ENCODE measurements around the gene GRAMD1B.
"Not testable (repeated sequence)": the region's sequence is repeated elsewhere in the genome, so short reads cannot be mapped to it uniquely, and the experiment has no call there.

Gene GRAMD1B

GRCh38 chr11:123653827-123654565, 223.9 kb downstream of the GRAMD1B start:
- no peak for DNase-seq

GRCh38 chr11:123654566-123655081, 224.6 kb downstream of the GRAMD1B start, which contains the start of gene SCN3B:
TSS of gene SCN3B (minus strand) at chr11:123654624. CDS start at chr11:123653801, 823 bp downstream.
- peak; percentile 68 for DNase-seq

GRCh38 chr11:123659311-123659710, 229.2 kb downstream of the GRAMD1B start:
- no peak for DNase-seq

GRCh38 chr11:123659965-123660364, 229.9 kb downstream of the GRAMD1B start:
- DNase-seq, result not testable (repeated sequence)

- no peak for DNase-seq
These were observed 235.2 kb downstream of the GRAMD1B start for GRCh38 chr11:123665306-123665705.

GRCh38 chr11:123670081-123670480, 240.0 kb downstream of the GRAMD1B start:
- DNase-seq, result no peak

- DNase-seq, result no peak
These were observed 241.5 kb downstream of the GRAMD1B start for GRCh38 chr11:123671534-123671933.

GRCh38 chr11:123672568-123672967, 242.5 kb downstream of the GRAMD1B start:
- DNase-seq, result no peak

GRCh38 chr11:123674297-123674696, 244.2 kb downstream of the GRAMD1B start:
- DNase-seq, result no peak

Data from NCI-H2227 treated with DMSO at 0.1 percent for 48 hours (cell line).